ENCODE results near the gene TAF15.

The TAF15 gene

GRCh38 chr17:35817196-35817595 is 7.9 kb downstream of the TAF15 start:
- Histone ChIP-seq H3K4me1 (ENCODE audit: control insufficient read depth, insufficient read depth, low read length) (no peaks in the 10 kb centered on the region), H3K27ac (ENCODE audit: low read length) (no peak overlapping the region), H3K36me3 (ENCODE audit: control insufficient read depth, insufficient read depth, low read length) (peaks cover 8% of the 10 kb centered on the region; the same call in 1 of the 2 replicates), H3K27me3 (ENCODE audit: control insufficient read depth, insufficient read depth, low read length) (no peaks in the 10 kb centered on the region), H3K9me3 (ENCODE audit: control insufficient read depth, insufficient read depth, low read length) (no peaks in the 10 kb centered on the region), H3K4me3 (ENCODE audit: low read length) (no peak overlapping the region)
- no CpG with 5 or more reads among the region's 1 CpG for WGBS (ENCODE audit: insufficient coverage, insufficient read length)
- no peak for DNase-seq (ENCODE audit: low read depth, low spot score)

GRCh38 chr17:35819455-35819854 is 10.2 kb downstream of the TAF15 start:
- WGBS (ENCODE audit: insufficient coverage, insufficient read length) = no CpG with 5 or more reads among the region's 1 CpG
- H3K4me1 ChIP-seq (ENCODE audit: control insufficient read depth, insufficient read depth, low read length) = no peaks in the 10 kb centered on the region
- DNase-seq (ENCODE audit: low read depth, low spot score) = no peak
- peaks cover 12% of the 10 kb centered on the region; the same call in 1 of the 2 replicates for H3K36me3 ChIP-seq (ENCODE audit: control insufficient read depth, insufficient read depth, low read length)
- no peak overlapping the region for H3K4me3 ChIP-seq (ENCODE audit: low read length)
- H3K9me3 ChIP-seq (ENCODE audit: control insufficient read depth, insufficient read depth, low read length) = no peaks in the 10 kb centered on the region
- H3K27me3 ChIP-seq (ENCODE audit: control insufficient read depth, insufficient read depth, low read length) = no peaks in the 10 kb centered on the region
- H3K27ac ChIP-seq (ENCODE audit: low read length) = no peak overlapping the region

DNA sequence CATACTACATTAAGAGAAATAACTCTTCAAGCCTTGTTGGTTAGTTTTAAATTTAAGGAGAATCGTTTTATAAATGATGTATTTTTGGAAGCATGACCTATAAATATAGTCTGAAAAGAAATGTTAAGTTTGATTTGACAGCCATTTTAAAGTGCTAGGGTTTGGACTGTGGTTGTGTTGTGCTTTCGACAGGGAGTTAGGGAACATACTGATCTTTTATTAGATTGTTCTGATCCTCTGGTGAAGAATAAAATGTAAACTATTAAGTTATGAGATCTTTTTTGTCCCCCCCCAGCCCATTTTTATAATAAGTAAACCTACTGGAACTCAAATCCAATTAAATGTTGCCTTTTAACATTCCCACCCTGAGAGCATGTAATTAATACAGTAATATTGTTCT is 12.0 kb downstream of the TAF15 start:
- Histone ChIP-seq H3K27me3 (ENCODE audit: control insufficient read depth, insufficient read depth, low read length) (no peaks in the 10 kb centered on the region), H3K4me3 (ENCODE audit: low read length) (no peak overlapping the region), H3K36me3 (ENCODE audit: control insufficient read depth, insufficient read depth, low read length) (peaks cover 13% of the 10 kb centered on the region; the same call in 1 of the 2 replicates), H3K9me3 (ENCODE audit: control insufficient read depth, insufficient read depth, low read length) (no peaks in the 10 kb centered on the region), H3K27ac (ENCODE audit: low read length) (no peak overlapping the region), H3K4me1 (ENCODE audit: control insufficient read depth, insufficient read depth, low read length) (no peaks in the 10 kb centered on the region)
- 100% methylated on average over 1 of the region's 2 CpGs for WGBS (ENCODE audit: insufficient coverage, insufficient read length)
- DNase-seq (ENCODE audit: low read depth, low spot score) = no peak

DNA sequence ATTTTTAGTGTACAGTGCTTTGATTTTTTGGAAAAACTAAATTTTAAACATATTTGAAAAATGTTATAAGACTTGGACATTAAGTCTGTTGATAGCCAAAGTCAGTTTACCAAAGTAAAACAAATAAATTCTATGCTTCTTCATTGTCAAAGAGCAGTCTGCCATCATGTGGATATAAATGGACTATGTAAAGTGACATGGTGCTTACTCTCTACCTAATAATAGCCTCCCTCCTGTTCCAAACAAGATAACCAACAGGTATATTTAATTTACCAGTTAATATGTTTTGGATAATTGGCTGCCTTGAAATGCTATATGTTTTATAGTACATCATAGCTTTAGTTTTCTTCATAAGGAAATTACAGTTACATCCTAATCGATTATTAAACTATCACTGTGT is 15.9 kb downstream of the TAF15 start:
- DNase-seq (ENCODE audit: low read depth, low spot score) = no peak
- Histone ChIP-seq H3K9me3 (ENCODE audit: control insufficient read depth, insufficient read depth, low read length) (no peaks in the 10 kb centered on the region), H3K4me1 (ENCODE audit: control insufficient read depth, insufficient read depth, low read length) (no peaks in the 10 kb centered on the region), H3K4me3 (ENCODE audit: low read length) (no peak overlapping the region), H3K27me3 (ENCODE audit: control insufficient read depth, insufficient read depth, low read length) (no peaks in the 10 kb centered on the region), H3K27ac (ENCODE audit: low read length) (no peak overlapping the region), H3K36me3 (ENCODE audit: control insufficient read depth, insufficient read depth, low read length) (peaks cover 10% of the 10 kb centered on the region; the same call in 1 of the 2 replicates)
- no CpG with 5 or more reads among the region's 1 CpG for WGBS (ENCODE audit: insufficient coverage, insufficient read length)

DNA sequence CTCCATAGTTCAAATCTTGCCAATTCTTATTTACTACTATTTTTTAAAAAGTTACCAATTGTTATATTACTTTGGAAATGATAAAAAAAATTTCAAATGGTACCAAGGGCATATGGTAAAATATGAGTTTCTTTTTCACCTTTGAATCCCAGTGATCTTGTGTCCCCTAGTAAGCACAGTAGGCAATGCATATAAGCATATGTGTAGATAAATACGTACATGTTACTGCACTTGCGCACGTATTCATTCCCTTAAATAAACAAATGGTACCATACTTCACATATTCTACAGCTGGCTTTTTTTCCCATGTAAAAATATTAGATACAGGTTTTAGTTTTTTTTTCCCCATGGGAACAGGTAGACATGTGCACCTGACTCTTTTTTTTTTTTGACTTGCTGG is 31.8 kb downstream of the TAF15 start:
- Histone ChIP-seq H3K4me3 (ENCODE audit: low read length) (no peak overlapping the region), H3K36me3 (ENCODE audit: control insufficient read depth, insufficient read depth, low read length) (peaks cover 40% of the 10 kb centered on the region), H3K27me3 (ENCODE audit: control insufficient read depth, insufficient read depth, low read length) (no peaks in the 10 kb centered on the region), H3K4me1 (ENCODE audit: control insufficient read depth, insufficient read depth, low read length) (no peaks in the 10 kb centered on the region), H3K9me3 (ENCODE audit: control insufficient read depth, insufficient read depth, low read length) (no peaks in the 10 kb centered on the region), H3K27ac (ENCODE audit: low read length) (no peak overlapping the region)
- DNase-seq (ENCODE audit: low read depth, low spot score) = no peak
- no CpG with 5 or more reads among the region's 3 CpGs for WGBS (ENCODE audit: insufficient coverage, insufficient read length)

DNA sequence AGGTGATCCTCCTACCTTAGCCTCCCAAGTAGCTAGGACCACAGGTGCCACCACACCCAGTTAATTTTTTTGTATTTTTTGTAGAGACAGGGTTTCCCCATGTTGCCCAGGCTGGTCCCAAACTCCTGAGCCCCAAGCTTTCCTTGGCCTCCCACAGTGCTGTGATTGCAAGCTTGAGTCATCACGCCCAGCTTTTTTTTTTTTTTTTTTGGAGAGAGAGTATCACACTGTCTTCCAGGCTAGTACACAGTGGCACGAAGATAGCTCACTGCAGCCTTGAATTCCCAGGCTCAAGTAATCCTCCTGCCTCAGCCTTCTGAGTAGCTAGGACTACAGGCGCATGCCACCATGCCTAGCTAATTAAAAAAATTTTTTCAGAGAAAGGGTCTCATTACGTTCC is 32.2 kb downstream of the TAF15 start:
- no peaks in the 10 kb centered on the region for H3K9me3 ChIP-seq (ENCODE audit: control insufficient read depth, insufficient read depth, low read length)
- peaks cover 40% of the 10 kb centered on the region for H3K36me3 ChIP-seq (ENCODE audit: control insufficient read depth, insufficient read depth, low read length)
- no CpG with 5 or more reads among the region's 4 CpGs for WGBS (ENCODE audit: insufficient coverage, insufficient read length)
- DNase-seq (ENCODE audit: low read depth, low spot score) = no peak
- H3K4me3 ChIP-seq (ENCODE audit: low read length) = no peak overlapping the region
- no peak overlapping the region for H3K27ac ChIP-seq (ENCODE audit: low read length)
- H3K27me3 ChIP-seq (ENCODE audit: control insufficient read depth, insufficient read depth, low read length) = no peaks in the 10 kb centered on the region
- H3K4me1 ChIP-seq (ENCODE audit: control insufficient read depth, insufficient read depth, low read length) = no peaks in the 10 kb centered on the region

DNA sequence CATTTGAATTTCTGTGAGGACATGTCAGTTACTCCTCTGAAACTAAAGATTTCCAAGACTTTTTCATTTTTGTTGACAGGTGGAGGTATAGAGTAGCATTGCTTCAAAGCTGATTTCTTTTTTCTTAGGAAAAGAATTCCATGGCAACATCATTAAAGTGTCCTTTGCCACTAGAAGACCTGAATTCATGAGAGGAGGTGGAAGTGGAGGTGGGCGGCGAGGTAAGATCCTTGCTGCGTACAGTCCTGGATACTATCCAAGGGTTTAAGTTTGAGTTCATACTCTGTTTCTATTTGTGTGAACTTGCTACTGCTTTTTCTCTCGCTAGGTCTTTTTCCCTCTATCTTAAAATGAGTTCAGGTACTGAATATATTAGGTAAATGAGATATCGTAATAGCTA is 33.0 kb downstream of the TAF15 start:
- 100% methylated on average over 1 of the region's 5 CpGs for WGBS (ENCODE audit: insufficient coverage, insufficient read length)
- H3K36me3 ChIP-seq (ENCODE audit: control insufficient read depth, insufficient read depth, low read length) = peaks cover 37% of the 10 kb centered on the region
- no peaks in the 10 kb centered on the region for H3K27me3 ChIP-seq (ENCODE audit: control insufficient read depth, insufficient read depth, low read length)
- no peak overlapping the region for H3K4me3 ChIP-seq (ENCODE audit: low read length)
- H3K9me3 ChIP-seq (ENCODE audit: control insufficient read depth, insufficient read depth, low read length) = no peaks in the 10 kb centered on the region
- H3K27ac ChIP-seq (ENCODE audit: low read length) = no peak overlapping the region
- no peak for DNase-seq (ENCODE audit: low read depth, low spot score)
- no peaks in the 10 kb centered on the region for H3K4me1 ChIP-seq (ENCODE audit: control insufficient read depth, insufficient read depth, low read length)

DNA sequence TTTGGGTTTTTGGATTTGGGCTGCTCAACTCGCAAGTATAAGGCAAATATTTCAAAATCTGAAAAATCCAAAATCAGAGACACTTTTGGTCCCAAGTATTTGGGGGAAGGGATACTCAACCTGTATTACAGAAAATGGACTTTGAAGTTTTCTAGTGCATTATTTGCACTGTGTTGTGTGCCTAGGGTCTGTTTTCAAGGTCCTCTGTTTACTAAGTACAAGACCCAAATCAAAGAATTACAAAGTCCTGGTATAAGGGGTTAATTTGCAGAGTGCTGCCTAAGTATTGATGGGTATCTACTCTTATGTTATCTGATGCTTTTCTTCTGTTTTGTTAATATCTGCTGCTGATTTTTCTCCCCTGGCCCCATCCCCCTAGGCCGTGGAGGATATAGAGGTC is 34.4 kb downstream of the TAF15 start:
- DNase-seq (ENCODE audit: low read depth, low spot score) = no peak
- Histone ChIP-seq H3K27ac (ENCODE audit: low read length) (no peak overlapping the region), H3K4me1 (ENCODE audit: control insufficient read depth, insufficient read depth, low read length) (no peaks in the 10 kb centered on the region), H3K27me3 (ENCODE audit: control insufficient read depth, insufficient read depth, low read length) (no peaks in the 10 kb centered on the region), H3K9me3 (ENCODE audit: control insufficient read depth, insufficient read depth, low read length) (no peaks in the 10 kb centered on the region), H3K4me3 (ENCODE audit: low read length) (no peak overlapping the region), H3K36me3 (ENCODE audit: control insufficient read depth, insufficient read depth, low read length) (peaks cover 32% of the 10 kb centered on the region)
- WGBS (ENCODE audit: insufficient coverage, insufficient read length) = no CpG with 5 or more reads among the region's 2 CpGs

DNA sequence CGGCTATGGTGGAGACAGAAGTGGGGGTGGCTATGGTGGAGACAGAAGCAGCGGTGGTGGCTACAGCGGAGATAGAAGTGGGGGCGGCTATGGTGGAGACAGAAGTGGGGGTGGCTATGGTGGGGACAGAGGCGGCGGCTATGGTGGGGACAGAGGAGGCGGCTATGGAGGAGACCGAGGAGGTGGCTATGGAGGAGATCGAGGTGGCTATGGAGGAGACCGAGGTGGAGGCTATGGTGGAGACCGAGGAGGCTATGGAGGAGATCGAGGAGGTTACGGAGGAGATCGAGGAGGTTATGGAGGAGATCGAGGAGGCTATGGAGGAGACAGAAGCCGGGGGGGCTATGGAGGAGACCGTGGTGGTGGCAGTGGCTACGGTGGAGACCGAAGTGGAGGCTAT is 35.3 kb downstream of the TAF15 start:
- DNase-seq (ENCODE audit: low read depth, low spot score) = no peak
- no peak overlapping the region for H3K27ac ChIP-seq (ENCODE audit: low read length)
- H3K4me1 ChIP-seq (ENCODE audit: control insufficient read depth, insufficient read depth, low read length) = no peaks in the 10 kb centered on the region
- WGBS (ENCODE audit: insufficient coverage, insufficient read length) = 100% methylated on average over 5 of the region's 19 CpGs
- H3K36me3 ChIP-seq (ENCODE audit: control insufficient read depth, insufficient read depth, low read length) = peaks cover 32% of the 10 kb centered on the region
- H3K27me3 ChIP-seq (ENCODE audit: control insufficient read depth, insufficient read depth, low read length) = no peaks in the 10 kb centered on the region
- H3K9me3 ChIP-seq (ENCODE audit: control insufficient read depth, insufficient read depth, low read length) = no peaks in the 10 kb centered on the region
- no peak overlapping the region for H3K4me3 ChIP-seq (ENCODE audit: low read length)

- peaks cover 28% of the 10 kb centered on the region for H3K36me3 ChIP-seq (ENCODE audit: control insufficient read depth, insufficient read depth, low read length)
These were observed 36.9 kb downstream of the TAF15 start for GRCh38 chr17:35846055-35846809.

GRCh38 chr17:35847006-35847405 is 37.7 kb downstream of the TAF15 start:
- Histone ChIP-seq H3K4me1 (ENCODE audit: control insufficient read depth, insufficient read depth, low read length) (no peaks in the 10 kb centered on the region), H3K36me3 (ENCODE audit: control insufficient read depth, insufficient read depth, low read length) (peaks cover 24% of the 10 kb centered on the region)

More at GRCh38 chr17:35846055-35846809, 36.9 kb downstream of the TAF15 start:
- WGBS (ENCODE audit: insufficient coverage, insufficient read length) = no CpG with 5 or more reads among the region's 3 CpGs
- no peaks in the 10 kb centered on the region for H3K9me3 ChIP-seq (ENCODE audit: control insufficient read depth, insufficient read depth, low read length)
- no peaks in the 10 kb centered on the region for H3K27me3 ChIP-seq (ENCODE audit: control insufficient read depth, insufficient read depth, low read length)
- DNase-seq (ENCODE audit: low read depth, low spot score) = no peak
- no peak overlapping the region for H3K27ac ChIP-seq (ENCODE audit: low read length)
- H3K4me3 ChIP-seq (ENCODE audit: low read length) = no peak overlapping the region
- H3K4me1 ChIP-seq (ENCODE audit: control insufficient read depth, insufficient read depth, low read length) = no peaks in the 10 kb centered on the region

More at GRCh38 chr17:35847006-35847405, 37.7 kb downstream of the TAF15 start:
- no peak overlapping the region for H3K27ac ChIP-seq (ENCODE audit: low read length)
- no peaks in the 10 kb centered on the region for H3K27me3 ChIP-seq (ENCODE audit: control insufficient read depth, insufficient read depth, low read length)
- DNase-seq (ENCODE audit: low read depth, low spot score) = no peak
- H3K9me3 ChIP-seq (ENCODE audit: control insufficient read depth, insufficient read depth, low read length) = no peaks in the 10 kb centered on the region
- H3K4me3 ChIP-seq (ENCODE audit: low read length) = no peak overlapping the region
- WGBS (ENCODE audit: insufficient coverage, insufficient read length) = no CpG with 5 or more reads among the region's 2 CpGs
